Nasal cavity respiratory epithelium epithelial cell of viscerocranial mucosa (primary cell): Measurements from ENCODE around the gene TPH2. TPM values are rescaled to one million over a fixed set of nuclear protein-coding genes. Genes with fewer than 3 reads are reported as not detected.

Experiments
- total RNA-seq: library from RNA; depleted of rRNA; stranded (reverse); fragments of >200 nt; gene quantifications from 2 replicates; pipeline ENCODE4 v1.2.3, GENCODE V29; 2014

Gene TPH2
- total RNA-seq, result not detected in 2 replicates

DNA sequence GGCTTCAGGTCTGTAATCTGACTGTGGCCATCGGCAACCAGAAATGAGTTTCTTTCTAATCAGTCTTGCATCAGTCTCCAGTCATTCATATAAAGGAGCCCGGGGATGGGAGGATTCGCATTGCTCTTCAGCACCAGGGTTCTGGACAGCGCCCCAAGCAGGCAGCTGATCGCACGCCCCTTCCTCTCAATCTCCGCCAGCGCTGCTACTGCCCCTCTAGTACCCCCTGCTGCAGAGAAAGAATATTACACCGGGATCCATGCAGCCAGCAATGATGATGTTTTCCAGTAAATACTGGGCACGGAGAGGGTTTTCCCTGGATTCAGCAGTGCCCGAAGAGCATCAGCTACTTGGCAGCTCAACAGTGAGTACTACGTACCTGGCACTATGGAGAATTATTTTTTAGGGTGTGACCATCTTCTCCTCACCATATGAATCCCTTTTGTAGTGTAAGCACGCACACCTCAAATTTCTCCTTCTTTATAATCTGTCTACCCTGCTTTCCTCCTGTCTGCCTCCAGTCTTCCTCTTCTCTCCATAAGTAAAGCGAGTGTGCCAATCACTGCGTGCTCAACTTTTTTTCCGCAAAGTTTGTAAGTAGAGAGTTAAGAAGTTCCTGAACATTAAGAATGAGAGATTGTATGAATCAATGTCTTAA lies at the start of gene TPH2:
Gene TPH2, plus strand, starts transcription at position 118 of the 658 bp plus-strand sequence. Its CDS starts 142 bp downstream, at position 260.

Other genes starting within 250 kb of the TPH2 start
- 17.4 and 74.5 TPM in 2 replicates for gene RAB21, start 184.0 kb upstream of the TPH2 start, total RNA-seq
- 17.4 and 37.4 TPM in 2 replicates for gene TBC1D15, start 99.1 kb upstream of the TPH2 start, total RNA-seq